Chondrocyte (in vitro differentiated cells): ENCODE measurements around the gene AGFG2. TPM values are rescaled to one million over a fixed set of nuclear protein-coding genes. Genes with fewer than 3 reads are reported as not detected.

Experiments
- DNase-seq: peaks from one replicate; pipeline ENCODE4 v3.0.0; 2021; ENCODE audit warnings: mixed read lengths, low spot score
- H3K27ac Mint-ChIP-seq: one replicate; pipeline ENCODE4 v1.8.0; 2021; ENCODE audit warnings: mild to moderate bottlenecking, moderate library complexity, mixed read lengths; ENCODE audit not compliant: unreplicated experiment
- H3K27me3 Mint-ChIP-seq: 2 replicates; pipeline ENCODE4 v1.8.0; 2021; ENCODE audit warnings: low read depth, mixed read lengths
- H3K36me3 Mint-ChIP-seq: 2 replicates; pipeline ENCODE4 v1.8.0; 2021; ENCODE audit warnings: low read depth, mixed read lengths
- H3K4me1 Mint-ChIP-seq: 2 replicates; pipeline ENCODE4 v1.8.0; 2021; ENCODE audit warnings: low read depth, mild to moderate bottlenecking, mixed read lengths
- H3K4me3 Mint-ChIP-seq: one replicate; pipeline ENCODE4 v1.8.0; 2021; ENCODE audit warnings: mild to moderate bottlenecking, moderate library complexity, mixed read lengths; ENCODE audit not compliant: unreplicated experiment
- H3K9me3 Mint-ChIP-seq: 2 replicates; pipeline ENCODE4 v1.8.0; 2021; ENCODE audit warnings: low read depth, mixed read lengths
- total RNA-seq: library from RNA; stranded (reverse); gene quantifications from 3 replicates; pipeline ENCODE4 v1.2.1, GENCODE V29; 2021
- TF ChIP-seq, protein P1 (sequence below): fragments of 200-600 bp; sonication (generic); IDR thresholded peaks from 2 replicates; pipeline ENCODE4 v1.5.0; 2021; ENCODE audit warnings: antibody characterized with exemption, mild to moderate bottlenecking, moderate library complexity

Gene AGFG2
- total RNA-seq, 1 donor from 2014 or later: 8.2 TPM

DNA sequence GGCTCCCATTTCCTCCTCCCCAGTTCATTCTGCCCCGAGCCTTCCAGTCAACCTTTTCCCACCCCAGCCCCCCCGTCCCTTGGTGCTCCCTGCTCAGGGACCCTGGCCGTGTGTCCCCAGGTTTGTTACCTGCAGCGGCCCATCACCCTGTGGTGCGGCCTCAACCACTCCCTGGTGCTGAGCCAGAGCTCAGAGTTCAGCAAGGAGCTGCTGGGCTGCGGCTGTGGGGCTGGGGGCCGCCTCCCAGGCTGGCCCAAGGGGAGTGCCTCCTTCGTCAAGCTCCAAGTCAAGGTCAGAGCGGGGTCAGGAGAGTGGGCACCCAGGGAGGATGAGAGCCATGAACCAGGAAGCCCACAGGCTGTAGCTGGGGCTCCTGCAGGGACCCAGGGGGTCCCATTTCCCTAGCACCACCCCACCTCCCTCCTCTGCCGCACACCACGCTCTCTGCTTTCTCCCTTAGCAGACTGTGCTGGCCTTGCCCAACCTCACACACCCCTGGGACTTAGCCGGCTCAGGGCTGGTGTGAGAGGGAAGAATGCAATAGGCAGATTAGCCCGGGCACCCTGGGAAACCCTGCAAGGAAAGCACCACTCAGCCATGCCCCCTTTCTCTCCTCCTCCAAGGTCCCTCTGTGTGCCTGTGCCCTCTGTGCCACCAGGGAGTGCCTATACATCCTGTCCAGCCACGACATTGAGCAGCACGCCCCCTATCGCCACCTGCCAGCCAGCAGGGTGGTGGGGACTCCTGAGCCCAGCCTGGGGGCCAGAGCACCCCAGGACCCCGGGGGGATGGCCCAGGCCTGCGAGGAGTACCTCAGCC is 61.1 kb downstream of the AGFG2 start:
- Mint-ChIP-seq H3K36me3 (no peaks in the 10 kb centered on the region), H3K4me3 (no peak overlapping the region), H3K4me1 (peaks cover 28% of the 10 kb centered on the region), H3K27me3 (no peaks in the 10 kb centered on the region), H3K9me3 (no peaks in the 10 kb centered on the region), H3K27ac (no peak overlapping the region)
- TF ChIP-seq, protein P1, sequence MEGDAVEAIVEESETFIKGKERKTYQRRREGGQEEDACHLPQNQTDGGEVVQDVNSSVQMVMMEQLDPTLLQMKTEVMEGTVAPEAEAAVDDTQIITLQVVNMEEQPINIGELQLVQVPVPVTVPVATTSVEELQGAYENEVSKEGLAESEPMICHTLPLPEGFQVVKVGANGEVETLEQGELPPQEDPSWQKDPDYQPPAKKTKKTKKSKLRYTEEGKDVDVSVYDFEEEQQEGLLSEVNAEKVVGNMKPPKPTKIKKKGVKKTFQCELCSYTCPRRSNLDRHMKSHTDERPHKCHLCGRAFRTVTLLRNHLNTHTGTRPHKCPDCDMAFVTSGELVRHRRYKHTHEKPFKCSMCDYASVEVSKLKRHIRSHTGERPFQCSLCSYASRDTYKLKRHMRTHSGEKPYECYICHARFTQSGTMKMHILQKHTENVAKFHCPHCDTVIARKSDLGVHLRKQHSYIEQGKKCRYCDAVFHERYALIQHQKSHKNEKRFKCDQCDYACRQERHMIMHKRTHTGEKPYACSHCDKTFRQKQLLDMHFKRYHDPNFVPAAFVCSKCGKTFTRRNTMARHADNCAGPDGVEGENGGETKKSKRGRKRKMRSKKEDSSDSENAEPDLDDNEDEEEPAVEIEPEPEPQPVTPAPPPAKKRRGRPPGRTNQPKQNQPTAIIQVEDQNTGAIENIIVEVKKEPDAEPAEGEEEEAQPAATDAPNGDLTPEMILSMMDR: peak; percentile 24
- DNase-seq: no peak

DNA sequence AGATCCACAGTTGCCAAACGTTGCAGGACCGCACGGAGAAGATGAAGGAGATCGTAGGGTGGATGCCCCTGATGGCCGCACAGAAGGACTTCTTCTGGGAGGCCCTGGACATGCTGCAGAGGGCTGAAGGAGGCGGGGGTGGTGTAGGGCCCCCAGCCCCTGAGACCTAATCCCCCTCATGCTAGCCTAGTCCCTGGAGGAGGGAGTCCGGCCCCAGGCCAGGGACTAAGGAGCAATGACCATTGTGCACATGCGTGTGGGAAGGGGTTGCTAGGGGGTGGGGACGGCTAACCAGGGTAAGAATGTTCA is 61.7 kb downstream of the AGFG2 start:
- H3K36me3 Mint-ChIP-seq: no peaks in the 10 kb centered on the region
- no peak overlapping the region for H3K27ac Mint-ChIP-seq
- H3K4me1 Mint-ChIP-seq: peaks cover 31% of the 10 kb centered on the region
- no peak overlapping the region for H3K4me3 Mint-ChIP-seq
- no peak for DNase-seq
- no peaks in the 10 kb centered on the region for H3K9me3 Mint-ChIP-seq
- TF ChIP-seq, protein P1: no peak
- H3K27me3 Mint-ChIP-seq: no peaks in the 10 kb centered on the region

DNA sequence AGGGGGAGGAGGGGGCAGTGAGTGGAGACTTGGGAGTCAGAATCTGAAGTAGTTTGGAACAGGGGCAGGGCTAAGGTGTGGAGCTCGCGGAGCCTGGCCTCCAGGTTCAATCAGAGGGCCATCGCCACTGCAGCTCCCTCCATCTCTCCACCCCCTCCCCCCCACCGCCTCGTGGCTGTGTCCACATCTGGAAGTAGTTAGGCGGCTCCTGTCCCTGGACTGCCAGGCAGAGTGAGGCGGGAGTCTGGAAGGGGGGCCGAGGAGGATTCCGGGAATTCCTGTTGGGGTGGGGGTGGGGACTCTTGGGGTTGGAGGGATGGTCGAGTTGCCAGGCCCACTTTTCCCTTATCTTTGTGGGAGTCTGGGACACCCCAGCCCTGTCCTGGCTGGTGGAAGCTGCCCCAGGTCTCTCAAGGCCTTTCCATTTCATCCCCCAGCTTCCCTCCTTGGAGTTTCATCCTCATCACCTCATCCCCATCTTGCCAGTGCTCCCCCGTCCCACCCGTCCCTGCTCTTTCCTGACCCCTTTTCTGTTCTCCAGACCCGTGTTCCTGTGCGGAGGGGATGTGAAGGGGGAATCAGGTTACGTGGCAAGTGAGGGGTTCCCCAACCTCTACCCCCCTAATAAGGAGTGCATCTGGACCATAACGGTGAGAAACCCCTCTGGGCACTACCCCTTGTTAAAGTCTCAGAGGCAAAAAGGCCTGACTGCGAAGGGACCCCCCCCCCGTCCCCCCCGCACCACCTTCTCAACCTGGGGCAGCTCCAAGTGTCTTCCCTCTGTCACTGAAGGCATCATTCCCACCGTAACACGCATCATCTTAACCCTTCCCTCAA is 64.1 kb downstream of the AGFG2 start:
- Mint-ChIP-seq H3K4me1 (peaks cover 31% of the 10 kb centered on the region), H3K4me3 (peak overlapping the region; percentile 81), H3K36me3 (peaks cover 3% of the 10 kb centered on the region), H3K27me3 (no peaks in the 10 kb centered on the region), H3K9me3 (no peaks in the 10 kb centered on the region), H3K27ac (peak overlapping the region; percentile 84)
- TF ChIP-seq, protein P1: no peak
- no peak for DNase-seq

DNA sequence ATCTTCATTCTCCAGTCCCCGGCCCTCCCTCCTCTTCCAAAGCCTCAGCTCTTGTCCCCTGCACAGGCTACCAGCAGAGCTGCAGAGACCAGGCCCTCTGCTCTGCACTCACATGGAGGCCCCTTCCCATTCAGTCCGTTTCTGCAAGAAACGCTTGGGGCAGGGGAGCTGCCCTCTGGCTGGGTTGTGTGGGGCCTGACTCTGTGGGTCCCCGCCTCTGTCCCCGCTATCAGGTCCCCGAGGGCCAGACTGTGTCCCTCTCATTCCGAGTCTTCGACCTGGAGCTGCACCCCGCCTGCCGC is 64.7 kb downstream of the AGFG2 start:
- H3K27me3 Mint-ChIP-seq: no peaks in the 10 kb centered on the region
- no peaks in the 10 kb centered on the region for H3K9me3 Mint-ChIP-seq
- peak overlapping the region; percentile 81 for H3K4me3 Mint-ChIP-seq
- no peak for DNase-seq
- peaks cover 31% of the 10 kb centered on the region for H3K4me1 Mint-ChIP-seq
- TF ChIP-seq, protein P1: no peak
- H3K36me3 Mint-ChIP-seq: peaks cover 3% of the 10 kb centered on the region
- H3K27ac Mint-ChIP-seq: peak overlapping the region; percentile 84

DNA sequence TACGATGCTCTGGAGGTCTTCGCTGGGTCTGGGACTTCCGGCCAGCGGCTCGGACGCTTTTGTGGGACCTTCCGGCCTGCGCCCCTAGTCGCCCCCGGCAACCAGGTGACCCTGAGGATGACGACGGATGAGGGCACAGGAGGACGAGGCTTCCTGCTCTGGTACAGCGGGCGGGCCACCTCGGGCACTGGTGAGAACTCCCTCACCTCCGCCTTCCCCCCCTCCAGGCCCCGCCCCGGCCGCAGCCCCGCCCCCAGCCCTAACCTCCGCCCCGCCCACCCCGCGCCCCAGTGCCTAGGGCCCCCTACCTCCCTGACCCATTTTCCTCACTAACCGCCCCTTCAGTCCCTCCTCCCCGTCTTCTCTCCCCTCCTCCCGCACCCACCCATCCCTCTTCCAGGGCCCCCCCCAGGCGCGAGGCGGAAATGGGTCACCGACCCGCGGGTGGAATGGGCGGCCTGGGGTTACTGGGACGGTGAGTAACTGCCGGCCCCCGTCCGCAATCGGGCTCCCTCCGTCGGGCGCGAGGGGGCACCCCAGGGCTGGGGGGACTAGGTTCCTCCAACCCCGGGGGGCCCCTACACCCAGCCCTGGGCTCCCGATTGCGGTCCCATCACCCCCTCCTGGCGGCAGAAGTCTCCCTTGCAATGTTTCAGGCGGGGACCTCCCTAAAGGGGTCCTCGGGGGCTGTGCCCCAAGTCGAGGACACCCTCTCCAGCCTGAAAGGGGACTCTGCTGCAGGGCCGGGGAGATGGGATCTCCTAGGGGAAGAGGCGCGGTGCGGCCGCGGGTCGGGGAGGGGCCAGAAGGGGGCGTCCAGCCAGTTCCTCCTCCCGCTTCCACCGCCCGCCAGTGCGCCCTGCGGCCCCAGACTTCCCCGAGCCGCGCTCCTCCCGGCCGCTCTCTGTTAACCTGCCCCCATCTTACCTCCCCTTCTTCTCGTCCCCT is 65.3 kb downstream of the AGFG2 start:
- TF ChIP-seq, protein P1: peak; percentile 79
- Mint-ChIP-seq H3K27ac (peak overlapping the region; percentile 84), H3K4me3 (peak overlapping the region; percentile 81), H3K36me3 (peaks cover 3% of the 10 kb centered on the region), H3K27me3 (no peaks in the 10 kb centered on the region), H3K4me1 (peaks cover 31% of the 10 kb centered on the region), H3K9me3 (no peaks in the 10 kb centered on the region)
- DNase-seq: no peak
